Epithelial cell of esophagus (primary cell): ENCODE data around the gene ARHGAP44.

Source experiments
- DNase-seq: peaks from one replicate; pipeline ENCODE4 v3.0.0; 2010; ENCODE audit warnings: low read depth
- H3K4me3 ChIP-seq: 2 replicates; pipeline ENCODE4 v1.5.1; 2011; ENCODE audit warnings: mild to moderate bottlenecking, low read length, control low read depth
- CTCF ChIP-seq: IDR thresholded peaks from 2 replicates; pipeline ENCODE4 v1.5.1; 2011; ENCODE audit warnings: low read depth, mild to moderate bottlenecking, low read length, control low read depth, inconsistent platforms; ENCODE audit not compliant: insufficient read depth; ENCODE audit errors: missing control alignments

Gene ARHGAP44

GRCh38 chr17:13038931-13039665 lies 249.8 kb downstream of the ARHGAP44 start:
- no peak for DNase-seq
- H3K4me3 ChIP-seq = no peak overlapping the region
- TF ChIP-seq CTCF = no peak
